A673 (cell line): Measurements from ENCODE around the gene TFDP1. TPM values are rescaled to one million over a fixed set of nuclear protein-coding genes. Genes with fewer than 3 reads are reported as not detected.

ENCODE experiments used
- BruUV-seq: library from RNA; stranded (reverse); fragments of 400-500 nt; replicated peaks from 2 replicates; lab custom pipeline; 2021; lab: Mats Ljungman, UMichigan
- CTCF ChIA-PET: fragments of 300-600 bp; sonication (Branson Sonifier 250); formaldehyde crosslinking; loops from one replicate; lab custom pipeline; 2022; ENCODE audit warnings: antibody characterized with exemption; lab: Charles Lee
- POLR2A ChIA-PET: fragments of 300-600 bp; sonication (Branson Sonifier 250); formaldehyde crosslinking; loops from one replicate; lab custom pipeline; 2022; ENCODE audit warnings: antibody characterized with exemption; ENCODE audit not compliant: low non-redundant PET; lab: Charles Lee
- DNase-seq: peaks from one replicate; pipeline ENCODE4 v3.0.0-alpha.2; 2015; ENCODE audit warnings: low spot score
- H3K27ac ChIP-seq: fragments of 200-600 bp; sonication (generic); 2 replicates; pipeline ENCODE4 v1.5.1; 2016; ENCODE audit warnings: mixed run types, low read depth, mild to moderate bottlenecking, mixed read lengths, antibody characterized with exemption, low read length; ENCODE audit not compliant: poor library complexity, severe bottlenecking
- H3K27me3 ChIP-seq: fragments of 200-600 bp; sonication (generic); replicated peaks from 2 replicates; pipeline ENCODE4 v1.6.1; 2017; ENCODE audit warnings: mixed run types, low read depth, mild to moderate bottlenecking, mixed read lengths, antibody characterized with exemption, low read length; ENCODE audit not compliant: insufficient read depth, poor library complexity
- H3K36me3 ChIP-seq: fragments of 200-600 bp; sonication (generic); 2 replicates; pipeline ENCODE4 v1.6.1; 2016; ENCODE audit warnings: mixed run types, mild to moderate bottlenecking, mixed read lengths, antibody characterized with exemption, low read length; ENCODE audit not compliant: insufficient read depth, poor library complexity, severe bottlenecking
- H3K4me1 ChIP-seq: fragments of 200-600 bp; sonication (generic); 2 replicates; pipeline ENCODE4 v1.6.1; 2017; ENCODE audit warnings: mixed run types, mild to moderate bottlenecking, mixed read lengths, antibody characterized with exemption, low read length; ENCODE audit not compliant: insufficient read depth, poor library complexity, severe bottlenecking
- H3K4me3 ChIP-seq: fragments of 200-600 bp; sonication (generic); 2 replicates; pipeline ENCODE4 v1.5.1; 2016; ENCODE audit warnings: low read depth, mixed run types, mild to moderate bottlenecking, mixed read lengths, low read length; ENCODE audit not compliant: poor library complexity, severe bottlenecking
- H3K9me3 ChIP-seq: fragments of 200-600 bp; sonication (generic); 2 replicates; pipeline ENCODE4 v1.6.1; 2016; ENCODE audit warnings: mixed run types, low read depth, mild to moderate bottlenecking, mixed read lengths, antibody characterized with exemption, low read length; ENCODE audit not compliant: poor library complexity, severe bottlenecking
- EZH2 ChIP-seq: fragments of 200-600 bp; sonication (generic); IDR thresholded peaks from 2 replicates; pipeline ENCODE4 v1.6.1; 2017; ENCODE audit warnings: borderline replicate concordance, low read depth, mild to moderate bottlenecking, mixed read lengths, antibody characterized with exemption, low read length; ENCODE audit not compliant: poor library complexity, severe bottlenecking
- intact Hi-C: fragments of 100-400 bp; cut with micrococcal nuclease; formaldehyde crosslinking; loops from one replicate; pipeline ENCODE4 v1.10.0; 2022; ENCODE audit not compliant: unreplicated experiment
- total RNA-seq: library from RNA; stranded (reverse); gene quantifications from 2 replicates; pipeline ENCODE4 v1.2.3, GENCODE V29; 2021
- TF ChIP-seq, protein P1 (sequence below): fragments of 300-800, 200-600 bp; sonication (generic); conservative IDR thresholded peaks from 2 replicates; pipeline ENCODE4 v1.5.1; 2017; ENCODE audit warnings: low read depth, mild to moderate bottlenecking, antibody characterized with exemption, low read length, moderate library complexity, mixed read lengths

The TFDP1 gene
- total RNA-seq, 1 experiment from 2014 or later, result 153 TPM

DNA sequence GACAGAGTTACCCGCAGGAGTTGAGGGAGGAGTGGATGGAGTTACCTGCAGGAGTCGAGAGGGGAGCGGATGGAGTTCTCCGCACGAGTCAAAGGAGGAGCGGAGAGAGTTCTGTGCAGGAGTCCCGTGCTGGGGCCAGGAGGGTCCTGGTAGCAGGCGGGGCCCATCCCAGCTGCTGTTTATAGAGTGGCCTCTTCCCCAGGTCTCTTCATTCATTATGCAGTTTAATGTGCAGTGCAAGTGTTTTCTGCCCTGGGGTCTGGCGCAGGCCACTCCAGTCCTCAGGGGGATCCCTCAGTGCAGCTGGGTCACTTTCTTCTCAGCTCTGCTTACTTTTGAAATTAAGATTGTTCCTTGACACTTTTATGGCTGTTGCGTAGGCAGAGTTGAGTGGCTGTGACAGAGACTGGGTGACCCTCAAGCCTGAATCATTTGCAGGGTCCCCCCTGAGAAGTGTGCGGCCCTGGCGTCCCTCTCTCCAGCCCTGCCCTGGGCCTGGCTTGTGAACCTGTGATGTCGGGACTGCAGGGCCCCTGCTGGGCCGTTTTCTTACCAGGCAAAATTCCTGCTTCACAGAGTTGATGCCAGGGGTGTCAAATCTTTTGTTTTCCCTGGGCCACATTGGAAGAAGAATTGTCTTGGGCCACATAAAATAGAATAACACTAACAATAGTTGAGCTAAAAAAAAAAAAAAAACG lies 17.9 kb downstream of the TFDP1 start:
- intact Hi-C loops, result no loop called here
- Histone ChIP-seq H3K27me3 (no peaks in the 10 kb centered on the region), H3K4me3 (no peak overlapping the region), H3K27ac (no peak overlapping the region), H3K4me1 (no peaks in the 10 kb centered on the region), H3K36me3 (peaks cover 18% of the 10 kb centered on the region), H3K9me3 (no peaks in the 10 kb centered on the region)
- TF ChIP-seq EZH2, result no peak
- TF ChIP-seq, protein P1, sequence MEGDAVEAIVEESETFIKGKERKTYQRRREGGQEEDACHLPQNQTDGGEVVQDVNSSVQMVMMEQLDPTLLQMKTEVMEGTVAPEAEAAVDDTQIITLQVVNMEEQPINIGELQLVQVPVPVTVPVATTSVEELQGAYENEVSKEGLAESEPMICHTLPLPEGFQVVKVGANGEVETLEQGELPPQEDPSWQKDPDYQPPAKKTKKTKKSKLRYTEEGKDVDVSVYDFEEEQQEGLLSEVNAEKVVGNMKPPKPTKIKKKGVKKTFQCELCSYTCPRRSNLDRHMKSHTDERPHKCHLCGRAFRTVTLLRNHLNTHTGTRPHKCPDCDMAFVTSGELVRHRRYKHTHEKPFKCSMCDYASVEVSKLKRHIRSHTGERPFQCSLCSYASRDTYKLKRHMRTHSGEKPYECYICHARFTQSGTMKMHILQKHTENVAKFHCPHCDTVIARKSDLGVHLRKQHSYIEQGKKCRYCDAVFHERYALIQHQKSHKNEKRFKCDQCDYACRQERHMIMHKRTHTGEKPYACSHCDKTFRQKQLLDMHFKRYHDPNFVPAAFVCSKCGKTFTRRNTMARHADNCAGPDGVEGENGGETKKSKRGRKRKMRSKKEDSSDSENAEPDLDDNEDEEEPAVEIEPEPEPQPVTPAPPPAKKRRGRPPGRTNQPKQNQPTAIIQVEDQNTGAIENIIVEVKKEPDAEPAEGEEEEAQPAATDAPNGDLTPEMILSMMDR, result no peak
- ChIA-PET POLR2A (no interaction called here), CTCF (no interaction called here)
- no peak for DNase-seq
- no TSS peak for BruUV-seq

DNA sequence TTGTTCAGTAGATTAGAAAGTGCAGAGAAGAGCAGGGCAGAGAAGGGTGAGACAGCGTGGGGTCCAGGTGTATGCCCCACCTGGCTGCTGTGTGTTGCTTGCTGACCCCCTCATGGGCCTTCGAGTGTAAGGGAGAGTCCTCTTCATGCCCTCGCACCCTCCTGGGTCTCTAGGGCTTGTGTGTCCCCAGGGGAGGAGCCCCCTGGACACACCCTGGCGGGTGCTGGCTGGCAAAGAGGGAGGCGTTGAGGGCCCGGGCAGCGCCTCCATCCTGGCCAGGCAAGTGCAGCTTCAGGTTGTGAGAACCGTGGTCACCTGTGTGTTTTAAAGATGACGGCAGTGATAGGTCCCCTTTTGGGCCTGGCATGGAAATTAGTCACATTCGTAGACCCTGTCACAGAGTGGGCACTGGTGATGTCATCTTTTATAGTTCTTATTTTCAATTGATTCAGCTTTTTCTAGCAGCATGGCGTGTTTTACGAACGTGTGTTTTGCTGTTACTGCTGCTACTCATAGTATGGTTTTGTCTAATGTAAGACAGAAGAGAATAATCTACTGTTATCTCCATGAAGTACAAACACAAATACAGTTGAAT lies 18.7 kb downstream of the TFDP1 start:
- no peak for DNase-seq
- BruUV-seq, result no TSS peak
- POLR2A ChIA-PET, result no interaction called here
- intact Hi-C loops, result no loop called here
- Histone ChIP-seq H3K9me3 (no peaks in the 10 kb centered on the region), H3K27ac (no peak overlapping the region), H3K4me1 (no peaks in the 10 kb centered on the region), H3K36me3 (peaks cover 15% of the 10 kb centered on the region), H3K4me3 (no peak overlapping the region), H3K27me3 (no peaks in the 10 kb centered on the region)
- TF ChIP-seq, protein P1, result no peak
- TF ChIP-seq EZH2, result no peak
- CTCF ChIA-PET, result no interaction called here

DNA sequence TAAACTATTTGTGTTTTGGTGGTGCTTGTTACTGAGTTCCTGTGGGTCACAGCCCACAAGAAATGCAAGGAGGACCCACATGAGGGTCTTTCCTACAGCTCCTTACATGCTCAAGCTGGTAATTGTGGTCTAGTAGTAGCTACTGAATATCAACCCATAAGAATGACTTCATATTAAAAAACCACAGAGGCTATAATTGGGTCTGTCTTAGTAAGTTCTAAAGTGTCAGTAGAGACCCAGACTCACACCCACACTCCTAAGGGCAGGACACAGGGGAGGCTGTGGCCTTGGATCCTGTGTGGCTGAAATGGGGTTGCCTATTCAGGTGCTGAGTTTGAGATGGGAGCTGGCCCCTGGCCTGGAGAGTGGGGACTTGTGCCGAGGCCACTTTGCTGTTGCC lies 19.6 kb downstream of the TFDP1 start:
- Histone ChIP-seq H3K4me3 (no peak overlapping the region), H3K36me3 (peaks cover 15% of the 10 kb centered on the region), H3K4me1 (no peaks in the 10 kb centered on the region), H3K27me3 (no peaks in the 10 kb centered on the region), H3K27ac (no peak overlapping the region), H3K9me3 (no peaks in the 10 kb centered on the region)
- CTCF ChIA-PET, result no interaction called here
- intact Hi-C loops, result no loop called here
- no peak for DNase-seq
- POLR2A ChIA-PET, result interaction anchor here (0.6 kb wide), 1 partner anchor 106 kb away, joined by 12 read pairs; no protein-coding TSS in a partner anchor
- TF ChIP-seq EZH2, result no peak
- TF ChIP-seq, protein P1, result no peak
- no TSS peak for BruUV-seq
